ENCODE results near the gene SMIM35.

The SMIM35 gene

DNA sequence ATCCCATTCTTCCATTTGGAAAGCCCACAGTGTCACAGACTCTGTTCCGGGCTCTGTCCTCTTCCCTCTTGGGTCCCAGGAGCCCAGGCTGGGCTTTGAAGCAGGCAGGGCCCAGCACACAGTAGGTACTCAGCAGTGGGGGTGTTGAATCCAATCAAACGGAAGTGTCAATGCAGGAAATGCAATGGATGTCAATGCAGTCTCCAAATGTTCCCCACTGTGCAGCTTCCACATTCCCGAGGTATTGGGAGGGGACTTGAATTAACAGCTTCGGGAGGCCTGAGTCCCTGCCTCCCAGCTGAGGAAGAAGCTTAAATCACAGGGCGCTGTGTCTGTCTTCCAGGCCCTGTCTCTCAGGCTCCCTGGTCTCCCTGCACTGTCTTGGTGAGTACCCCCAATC is 21.8 kb upstream of the SMIM35 start:
- no peak for DNase-seq

DNA sequence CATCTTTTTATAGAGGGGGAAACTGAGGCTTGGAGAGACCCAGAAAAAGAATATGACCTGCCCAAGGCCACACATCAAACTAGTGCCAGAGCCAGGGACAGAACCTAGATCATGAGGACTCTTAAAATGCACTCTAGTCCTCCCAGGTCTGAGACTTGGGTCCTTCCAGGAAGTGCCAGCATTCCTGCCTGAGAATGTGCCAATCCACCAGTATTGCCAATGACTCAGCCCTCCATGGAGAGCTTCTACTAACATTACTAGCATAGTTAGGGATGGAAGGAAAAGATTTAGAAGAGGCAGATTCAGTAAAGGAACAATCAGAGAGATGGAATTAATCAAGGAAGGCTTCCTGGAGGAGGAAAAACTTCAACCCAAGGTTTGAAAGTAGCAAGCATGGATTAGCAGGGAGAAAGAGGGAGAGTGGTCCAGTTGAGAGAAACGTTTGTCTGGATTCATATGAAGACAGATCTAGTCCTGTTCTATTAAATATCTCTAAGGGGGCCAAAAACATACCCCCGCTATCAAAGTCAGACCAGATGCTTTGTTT is 20.1 kb upstream of the SMIM35 start:
- no peak for DNase-seq

DNA sequence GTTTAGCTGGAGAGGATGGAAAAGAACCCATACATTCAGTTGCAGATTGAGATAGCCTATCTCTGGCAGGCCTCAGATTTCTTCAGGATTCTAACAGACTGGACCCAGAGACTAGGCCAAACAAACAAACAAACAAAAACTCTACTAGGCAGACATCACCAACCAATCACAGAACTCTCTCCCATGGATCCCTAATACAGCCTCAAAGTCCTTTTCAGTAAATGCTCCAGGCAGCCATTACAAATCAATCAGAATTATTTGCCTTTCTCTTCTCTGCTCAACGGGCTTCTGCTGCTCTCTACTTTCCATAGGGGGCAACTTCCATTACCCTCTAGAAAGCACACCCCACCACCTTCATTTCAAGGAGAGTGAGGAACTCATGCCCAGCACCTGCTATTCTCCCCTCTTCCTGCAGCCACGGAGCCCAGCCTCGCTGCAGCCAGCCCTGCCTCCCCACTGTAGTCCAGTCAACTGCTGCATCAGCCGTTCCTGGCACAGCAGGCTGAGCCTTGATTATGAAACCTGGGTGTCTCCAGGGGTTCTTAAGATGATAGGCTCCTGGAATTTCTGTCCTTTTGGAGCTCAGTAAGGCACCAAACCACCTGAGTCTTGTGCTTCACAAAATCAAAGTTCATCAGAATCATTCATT is 19.0 kb upstream of the SMIM35 start:
- DNase-seq = no peak

DNA sequence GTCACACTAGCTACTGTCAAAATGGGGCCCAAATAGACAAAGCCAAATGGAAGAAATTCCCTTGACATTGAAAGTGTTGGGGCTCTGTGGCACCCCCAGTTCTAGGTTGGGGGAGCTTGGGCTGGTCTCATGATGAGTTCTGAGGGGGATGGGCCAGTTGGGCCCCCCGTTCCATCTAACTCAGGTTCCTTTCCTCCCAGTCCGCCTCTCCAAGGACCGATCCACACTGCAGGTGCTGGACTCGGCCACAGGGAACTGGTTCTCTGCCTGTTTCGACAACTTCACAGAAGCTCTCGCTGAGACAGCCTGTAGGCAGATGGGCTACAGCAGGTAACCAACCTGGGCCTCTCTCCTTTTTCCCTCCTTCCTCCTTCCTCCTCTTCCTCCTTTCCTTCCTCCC is 17.7 kb upstream of the SMIM35 start:
- no peak for DNase-seq

DNA sequence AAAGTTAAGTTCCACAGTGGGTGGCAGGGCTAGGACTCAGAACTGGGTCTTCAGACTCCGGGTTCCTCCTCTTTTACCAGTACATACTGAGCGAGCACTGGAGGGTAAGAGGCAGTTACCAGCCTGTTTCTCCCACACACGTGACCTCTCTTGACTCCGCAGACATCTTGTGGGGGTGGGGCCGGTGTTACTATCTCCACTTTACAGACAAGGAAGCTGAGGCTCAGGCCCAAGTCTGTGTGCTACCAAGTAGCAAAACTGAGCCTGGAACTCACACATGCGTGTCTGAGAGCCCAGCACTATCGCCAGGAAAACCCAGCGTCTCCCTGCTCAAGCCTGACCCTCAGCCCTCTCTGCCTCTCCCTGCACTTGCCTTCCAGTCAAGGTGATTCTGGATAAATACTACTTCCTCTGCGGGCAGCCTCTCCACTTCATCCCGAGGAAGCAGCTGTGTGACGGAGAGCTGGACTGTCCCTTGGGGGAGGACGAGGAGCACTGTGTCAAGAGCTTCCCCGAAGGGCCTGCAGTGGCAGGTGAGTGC is 16.0 kb upstream of the SMIM35 start:
- DNase-seq = no peak

DNA sequence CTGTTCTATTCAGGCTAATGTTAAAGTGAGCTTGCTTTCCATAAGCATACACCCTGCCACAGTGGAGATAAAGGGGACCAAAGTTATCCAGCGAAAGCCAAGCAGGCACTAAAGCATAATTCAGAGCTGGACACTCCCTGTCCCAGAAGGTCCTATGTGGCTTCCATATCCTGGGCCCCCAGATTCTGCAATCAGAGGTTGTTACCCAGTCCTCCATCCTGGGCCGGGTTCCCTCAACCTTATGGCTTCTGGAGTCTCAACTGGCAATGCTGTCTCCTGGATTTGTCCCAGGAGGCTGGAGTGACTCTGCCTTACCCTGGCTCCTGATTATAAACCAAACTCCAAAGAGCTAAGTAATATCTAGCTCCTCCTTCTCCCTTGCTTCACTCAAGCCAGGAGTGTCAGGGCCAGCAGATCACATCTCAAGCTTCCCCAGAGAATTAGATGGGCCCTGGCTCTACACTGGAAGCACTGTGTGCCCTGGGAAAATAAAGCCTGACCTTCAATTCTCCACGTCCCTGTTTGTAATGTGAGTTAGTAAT is 14.0 kb upstream of the SMIM35 start:
- DNase-seq = no peak

DNA sequence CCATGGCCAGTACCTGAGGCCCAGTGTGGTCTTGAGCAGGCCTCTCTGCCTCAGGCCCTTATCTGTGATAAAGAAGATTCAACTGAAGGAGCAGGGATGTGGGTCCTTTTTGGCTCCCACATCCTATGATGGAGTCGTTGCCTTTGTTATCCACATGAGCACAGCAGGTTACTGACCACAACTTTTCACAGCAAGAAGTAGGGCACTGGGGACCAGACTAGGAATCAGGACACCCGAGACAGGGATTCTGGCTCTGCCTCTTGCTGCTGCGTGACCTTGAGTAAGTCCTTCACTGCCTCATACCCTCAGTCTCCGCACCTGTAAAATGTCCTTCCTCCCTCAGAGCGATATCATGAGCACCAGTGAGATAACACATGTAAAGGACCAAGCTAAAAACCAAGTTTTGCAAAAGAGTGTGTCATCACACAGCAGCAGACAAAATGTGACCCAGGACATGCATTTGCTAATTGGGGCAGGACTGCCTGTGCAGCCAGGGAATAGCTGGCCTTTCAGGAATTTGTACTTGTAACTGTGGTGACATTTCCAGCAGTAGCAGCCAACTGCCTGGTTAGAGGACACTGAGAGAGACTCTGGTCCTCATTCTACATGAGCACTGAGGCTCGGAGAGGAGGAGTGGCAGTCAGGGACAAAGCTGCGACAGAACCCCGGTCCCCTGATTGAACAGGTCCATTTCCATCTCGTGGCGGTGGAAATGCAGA is 13.2 kb upstream of the SMIM35 start:
- no peak for DNase-seq

DNA sequence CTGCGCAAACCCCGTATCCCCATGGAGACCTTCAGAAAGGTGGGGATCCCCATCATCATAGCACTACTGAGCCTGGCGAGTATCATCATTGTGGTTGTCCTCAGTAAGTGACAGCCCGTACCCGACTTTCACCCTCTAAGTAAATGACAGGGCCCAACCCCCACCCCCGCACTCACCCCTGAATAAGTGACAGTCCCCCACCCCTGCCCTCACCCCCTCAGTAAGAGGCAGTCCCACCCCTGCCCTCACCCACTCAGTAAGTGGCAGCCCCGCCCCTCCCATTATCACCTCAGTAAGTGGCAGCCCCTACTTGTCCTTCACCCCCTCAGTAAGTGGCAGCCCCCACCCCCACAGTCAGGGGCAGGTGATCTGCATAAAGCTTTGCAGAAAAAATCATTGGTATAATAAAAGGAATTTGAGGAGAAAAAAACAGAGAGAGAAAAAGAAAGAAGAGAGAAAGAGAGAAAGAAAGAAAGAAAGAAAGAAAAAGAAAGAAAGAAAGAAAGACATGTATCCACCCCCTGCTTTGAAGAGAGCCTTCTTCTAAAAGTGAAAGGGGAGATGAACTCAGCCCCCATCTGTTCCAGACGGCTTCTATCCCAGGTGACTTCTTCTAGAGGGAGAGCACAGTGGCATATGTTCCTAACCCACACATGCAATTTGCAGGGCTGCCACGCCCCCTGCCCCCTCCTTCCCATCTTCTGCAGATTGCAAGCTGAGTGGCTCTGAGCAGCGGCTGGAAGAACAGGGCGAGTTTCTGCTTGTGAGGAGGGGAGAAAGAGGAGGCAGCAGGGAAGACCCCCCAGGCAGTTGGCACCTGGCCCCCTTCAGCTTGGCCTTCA is 12.5 kb upstream of the SMIM35 start:
- no peak for DNase-seq

DNA sequence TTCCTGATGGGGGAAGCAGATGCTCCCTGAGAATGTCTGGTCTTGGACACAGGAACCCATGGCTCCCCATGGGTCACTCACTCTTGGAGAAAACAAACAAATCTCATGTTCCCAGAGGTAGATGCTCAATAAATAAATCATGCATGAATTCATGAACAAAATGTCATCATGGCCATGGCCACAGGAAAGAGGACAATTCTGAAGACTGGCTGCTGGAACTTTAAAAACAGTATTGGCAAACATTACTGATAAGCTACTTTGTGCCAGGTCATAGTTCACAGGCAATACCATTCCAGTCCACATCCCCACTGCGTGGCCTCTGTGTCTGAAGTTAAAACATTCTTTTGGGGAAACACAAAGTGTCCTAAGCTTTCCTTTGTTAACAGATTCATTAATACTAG is 9.2 kb upstream of the SMIM35 start:
- DNase-seq = no peak

DNA sequence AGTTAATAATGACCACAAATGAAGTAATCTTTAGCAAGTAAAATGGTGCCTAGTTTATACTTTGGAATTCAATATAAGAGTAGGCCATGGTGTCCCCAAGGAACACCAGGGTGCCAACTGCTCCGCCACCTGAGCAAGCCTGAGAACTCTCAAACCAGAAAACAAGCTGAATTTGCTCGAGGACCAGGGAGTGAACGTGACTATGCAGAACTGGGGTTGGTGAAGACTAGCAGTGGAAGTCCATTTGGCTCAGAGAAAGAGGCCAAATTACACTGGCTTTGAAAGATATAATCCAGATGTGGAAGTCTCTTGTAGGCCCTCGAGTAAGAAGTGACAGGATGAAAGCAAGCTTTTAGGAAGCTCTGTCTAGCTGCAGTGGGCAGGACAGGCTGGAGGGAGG is 8.7 kb upstream of the SMIM35 start:
- DNase-seq = no peak

DNA sequence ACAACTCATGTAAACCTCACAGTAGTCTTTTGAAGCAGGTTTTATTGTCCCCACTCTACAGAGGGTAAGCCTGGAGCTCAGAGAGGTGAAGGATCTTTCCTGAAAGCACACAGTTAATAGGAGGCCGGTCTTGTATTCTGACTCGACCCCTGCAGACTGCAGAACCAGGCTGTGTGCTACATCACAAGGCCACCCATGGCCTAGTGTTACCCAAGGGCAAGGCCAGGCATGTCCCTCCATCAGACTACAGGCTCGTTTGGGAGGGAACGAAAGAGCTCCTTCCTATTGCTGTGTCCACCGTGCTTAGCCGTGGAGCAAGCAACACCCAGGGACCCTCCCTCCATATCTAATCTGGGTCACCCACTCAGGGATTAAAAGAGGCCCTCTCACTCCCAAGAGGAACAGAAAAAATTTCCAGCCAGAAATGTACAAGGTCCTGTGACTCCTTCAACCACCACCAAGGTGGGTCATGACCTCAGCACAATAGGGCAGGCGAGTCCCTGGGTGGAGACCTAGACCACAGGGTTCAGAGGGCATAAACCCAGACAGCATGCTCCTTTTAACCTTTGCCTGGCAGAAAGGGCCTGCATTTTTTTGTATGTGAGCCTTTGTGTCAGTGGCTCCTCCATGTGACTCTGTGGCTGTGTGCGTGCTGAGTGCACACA is 6.3 kb upstream of the SMIM35 start:
- no peak for DNase-seq

DNA sequence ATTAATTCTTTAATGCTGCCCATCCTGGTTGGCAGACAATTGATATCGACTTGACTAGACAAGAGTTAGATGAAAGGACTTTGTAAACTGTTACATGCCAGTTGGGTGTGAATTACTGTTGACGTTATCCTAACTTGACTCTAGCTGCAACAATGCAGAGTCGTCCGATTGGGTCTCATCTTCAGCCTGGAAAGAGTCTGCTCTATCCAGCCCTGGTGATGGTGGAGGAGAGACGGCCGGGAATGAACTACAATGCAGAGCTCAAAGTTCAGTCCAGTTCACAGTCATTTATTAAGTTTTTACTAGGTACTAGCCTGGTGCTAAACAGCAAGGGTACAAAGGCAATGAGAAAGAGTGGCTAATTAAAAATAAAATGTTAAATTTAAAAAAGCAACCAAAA is 4.9 kb upstream of the SMIM35 start:
- DNase-seq = no peak

DNA sequence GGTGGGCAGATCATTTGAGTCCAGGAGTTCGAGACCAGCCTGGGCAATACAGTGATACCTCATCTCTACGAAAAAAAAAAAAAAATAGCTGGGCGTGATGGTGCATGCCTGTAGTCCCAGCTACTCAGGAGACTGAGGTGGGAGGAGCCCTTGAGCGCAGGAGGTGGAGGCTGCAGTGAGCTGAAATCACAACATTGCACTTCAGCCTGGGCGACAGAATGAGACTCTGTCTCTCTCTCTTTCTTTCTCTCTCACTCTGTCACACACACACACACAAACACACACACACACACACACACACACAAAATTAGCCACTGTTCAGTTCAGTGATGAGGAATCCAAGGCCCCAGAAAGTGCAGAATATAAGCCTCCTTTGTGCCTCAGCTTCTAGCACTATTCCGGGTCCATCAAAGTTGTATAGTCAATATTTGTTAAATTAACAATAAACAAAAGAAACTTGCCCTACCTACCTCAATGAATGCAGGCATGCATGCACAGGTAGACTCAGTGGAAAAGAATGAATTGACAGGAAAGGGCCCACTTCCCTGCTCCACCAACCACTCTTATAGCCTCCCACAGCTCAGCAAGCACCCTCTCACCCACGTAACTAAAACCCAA is 3.9 kb upstream of the SMIM35 start:
- no peak for DNase-seq

DNA sequence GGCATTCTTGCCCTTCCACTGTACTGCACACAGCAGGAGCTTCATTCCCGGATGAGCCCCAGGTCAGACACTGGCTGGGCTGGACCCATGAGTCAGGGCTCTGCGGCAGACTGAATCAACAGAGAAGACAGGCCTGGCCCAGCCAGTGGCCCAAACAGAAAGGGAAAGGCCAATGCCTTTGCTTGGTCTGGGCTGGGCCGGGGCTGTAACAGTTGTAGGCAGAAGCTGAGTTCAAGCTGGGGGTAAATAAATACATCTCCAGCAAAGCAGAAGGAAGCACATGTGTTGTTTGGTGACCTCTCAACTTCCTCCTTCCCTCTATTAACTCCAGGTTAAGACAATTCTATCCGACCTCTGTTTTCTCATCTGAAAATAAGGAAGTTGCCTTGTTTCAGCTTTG is 1.8 kb upstream of the SMIM35 start:
- no peak for DNase-seq

DNA sequence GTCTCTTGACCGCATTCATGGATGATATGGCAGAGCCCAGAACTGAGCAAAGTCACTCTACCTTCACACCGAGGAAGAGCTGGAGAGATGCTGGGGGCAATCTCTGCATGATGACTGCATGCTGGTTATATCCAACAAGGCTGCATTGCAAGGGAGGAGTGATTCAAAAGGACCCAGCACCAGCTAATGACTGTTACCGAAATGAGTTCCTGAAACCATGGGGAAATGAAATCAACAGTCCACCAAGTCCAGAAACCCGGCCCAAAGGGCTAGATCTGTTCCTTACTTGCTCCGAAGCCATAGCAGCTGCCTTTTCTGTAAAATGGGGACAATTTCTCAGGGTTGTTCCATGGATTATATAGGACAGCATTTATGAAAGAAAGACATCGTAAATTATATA is 1.2 kb upstream of the SMIM35 start:
- no peak for DNase-seq

DNA sequence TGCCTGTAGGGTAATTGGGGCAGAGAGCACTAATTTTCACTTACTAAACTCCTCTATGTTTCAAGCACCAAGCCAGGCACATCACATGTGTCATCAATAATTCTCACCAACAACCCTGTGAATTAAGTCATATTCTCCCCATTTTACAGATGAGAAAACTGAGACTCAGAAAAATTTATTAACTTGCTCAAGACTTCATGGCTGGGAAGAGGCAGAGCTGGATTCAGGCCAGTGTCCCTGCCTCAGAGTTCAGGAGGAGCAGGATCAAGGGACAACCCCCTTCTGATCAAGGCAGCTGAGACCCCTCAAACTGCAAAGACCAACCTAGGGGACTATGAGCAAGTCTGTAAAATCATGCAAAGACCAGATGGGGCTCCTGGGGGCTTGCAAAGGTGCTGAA is 2.1 kb downstream of the SMIM35 start:
- DNase-seq = no peak

DNA sequence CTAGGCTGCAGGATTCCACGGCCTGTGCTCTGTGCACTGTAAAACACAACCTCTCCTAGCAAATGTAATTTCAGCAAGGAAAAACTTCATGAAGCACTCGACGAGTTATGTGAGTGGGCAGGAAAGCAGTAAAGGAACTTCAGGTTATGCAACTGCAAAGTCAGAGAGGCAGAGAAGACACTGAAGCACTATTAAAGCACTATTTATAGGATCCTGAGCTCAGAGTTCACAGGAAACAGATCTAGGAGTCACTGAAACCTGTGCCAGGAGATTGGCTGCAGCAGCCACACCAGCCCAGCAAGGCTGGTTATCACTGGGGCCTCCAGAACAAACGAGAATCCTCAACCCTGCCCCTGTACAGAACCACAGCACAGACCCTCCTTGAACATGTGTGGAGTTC is 2.5 kb downstream of the SMIM35 start:
- no peak for DNase-seq

DNA sequence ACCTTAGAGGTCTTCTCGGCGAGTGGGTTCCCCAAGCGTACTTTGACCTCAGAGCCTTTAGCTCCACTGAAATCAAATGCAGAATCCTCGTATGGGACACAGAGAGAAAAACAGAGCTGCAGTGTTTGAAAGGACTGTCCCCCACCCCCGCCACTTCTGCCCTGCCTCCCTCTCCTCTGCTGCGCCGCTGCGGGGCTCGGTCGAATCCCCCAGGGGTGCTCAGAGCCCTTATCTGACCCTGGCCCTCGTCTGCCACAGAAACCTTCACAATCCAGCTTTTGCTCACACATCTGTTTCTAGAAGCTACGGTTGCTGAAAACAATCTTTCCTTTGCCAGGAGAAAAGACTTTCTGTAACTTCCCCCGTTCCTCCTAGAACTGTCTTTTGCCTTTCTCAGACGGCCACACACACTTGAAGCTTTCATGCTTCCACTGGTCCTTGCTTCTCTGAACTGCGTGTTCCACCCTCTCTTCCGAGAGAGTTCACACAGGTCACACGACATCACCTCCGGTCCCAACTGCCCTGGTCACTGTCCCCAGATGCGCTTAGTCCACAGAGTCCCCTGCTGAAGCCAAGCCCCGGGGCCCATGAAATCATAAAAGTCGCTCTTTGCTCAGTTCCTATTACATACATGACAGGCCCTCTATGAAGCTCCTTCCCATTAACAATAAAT is 3.7 kb downstream of the SMIM35 start:
- DNase-seq = no peak

DNA sequence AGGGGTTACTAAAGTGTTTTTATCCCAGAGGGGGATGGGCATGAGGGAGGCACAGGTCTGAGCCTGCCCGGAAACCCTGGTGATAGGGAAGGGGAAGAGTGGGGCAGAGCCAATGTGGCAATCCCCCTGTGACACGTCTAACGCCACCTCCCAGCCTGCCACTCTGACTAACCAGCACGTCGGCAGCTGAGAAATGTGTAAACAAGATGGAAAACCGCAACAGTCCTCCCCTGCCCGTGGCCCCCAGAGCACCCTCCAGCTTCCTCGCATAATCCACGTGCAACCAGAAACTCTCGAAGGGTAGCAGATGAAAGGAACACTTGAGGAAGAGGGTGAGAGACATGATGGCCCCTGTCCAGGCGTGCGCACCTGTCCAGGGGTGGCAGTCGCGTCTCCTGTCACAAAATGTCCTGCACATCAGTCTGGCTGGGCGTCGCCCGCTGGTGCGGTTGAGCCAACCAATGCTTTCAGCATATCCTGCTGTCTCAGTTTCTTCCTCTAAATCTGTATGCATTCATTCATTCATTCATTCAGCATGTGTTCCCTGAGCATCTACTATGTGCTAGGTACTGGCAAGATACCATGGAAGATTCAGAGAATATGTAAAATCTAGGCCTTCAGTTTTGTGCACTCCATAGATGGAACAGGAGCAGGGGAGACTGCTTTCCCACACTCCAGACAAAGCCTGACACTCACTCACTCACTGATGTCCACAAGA is 5.4 kb downstream of the SMIM35 start:
- no peak for DNase-seq

DNA sequence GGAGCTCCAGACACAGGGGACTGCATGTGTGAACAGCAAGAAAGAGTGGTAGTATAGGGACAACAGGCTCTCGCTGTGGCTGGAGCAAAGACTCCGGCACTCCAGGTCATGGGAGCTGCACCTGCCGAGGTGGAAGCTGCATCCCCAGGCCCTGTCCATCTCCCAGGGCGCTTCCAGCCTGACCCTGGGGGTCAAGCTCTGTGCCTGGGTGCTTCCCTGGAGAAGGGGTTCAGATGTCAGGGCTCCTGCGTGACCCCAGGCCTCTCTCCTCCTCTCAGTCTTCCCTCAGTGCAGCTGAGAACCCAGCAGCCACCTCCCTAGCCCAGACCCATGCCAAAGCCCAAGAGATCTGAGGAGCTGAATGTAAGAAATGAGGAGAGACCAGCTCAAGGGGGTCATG is 6.5 kb downstream of the SMIM35 start:
- no peak for DNase-seq

DNA sequence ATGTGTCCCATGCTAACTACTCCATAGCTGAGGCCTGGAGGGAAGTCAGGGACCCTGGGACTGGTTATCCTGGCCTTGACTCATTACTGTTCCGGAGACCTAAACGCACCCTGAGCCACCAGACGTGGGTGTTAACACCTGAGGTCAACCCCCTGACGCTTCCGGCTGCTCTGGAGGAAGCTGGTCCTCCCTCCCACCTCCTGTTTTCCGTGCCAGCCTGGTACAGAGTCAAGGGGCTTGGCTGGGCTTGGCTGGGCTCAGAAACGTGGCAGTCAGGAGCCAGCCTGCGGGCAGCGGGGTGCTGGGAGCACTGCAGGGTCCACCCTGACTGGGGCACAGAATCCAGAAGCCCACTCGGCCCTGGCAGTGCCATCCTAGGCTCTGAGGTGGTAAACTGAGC is 7.3 kb downstream of the SMIM35 start:
- no peak for DNase-seq

Measured in stimulated activated CD4-positive, alpha-beta T cell treated with anti-CD3 and anti-CD28 coated beads, Interleukin-2, amount 100 ng/mL, for 48 hours (primary cell).